Left cardiac atrium (tissue), 4 donors: ENCODE results near the gene TBC1D3B. TPM values are rescaled to one million over a fixed set of nuclear protein-coding genes. Genes with fewer than 3 reads are reported as not detected.
"Not testable (repeated sequence)": the region's sequence is repeated elsewhere in the genome, so short reads cannot be mapped to it uniquely, and the experiment has no call there.

ENCODE experiments used
- ATAC-seq, 2 donors: fragments of 200-7000 bp; cut with Tn5 transposase; one replicate each; pipeline ENCODE4 v1.9.1; 2020; ENCODE audit warnings: mild to moderate bottlenecking in 2 of 2, moderate library complexity in 2 of 2
- DNase-seq: peaks from one replicate; pipeline ENCODE4 v3.0.0-alpha.2; 2020
- intact Hi-C, 2 donors: fragments of 100-400 bp; cut with DNase I; formaldehyde crosslinking; loops; one replicate each; pipeline versions ENCODE4 v1.14.1 to v1.15.1; 2022 to 2023
- total RNA-seq, 2 donors: library from RNA; stranded (reverse); fragmentation: NEBNext Ultra II Directional; extraction: Animal tissue kit (Norgen Biotek cat#: 25700); gene quantifications; one replicate each; pipeline ENCODE4 v1.2.1, GENCODE V29; 2021
- donor health status: DM: no; HTN: yes; CAD: no.
- donor health status: DM: no; HTN: yes; CAD: no; lungs with severe emphysema.
- donor health status: DM: yes; HTN: yes; CAD: no.
- donor health status: Dilated cardiomyopathy.

The TBC1D3B gene
- total RNA-seq, 2 donors from 2014 or later = 2.2 to 3.9 TPM

GRCh38 chr17:36142235-36142634 is 34.2 kb downstream of the TBC1D3B start:
- intact Hi-C loops = no loop called here
- DNase-seq (no peak), ATAC-seq (no peak)

DNA sequence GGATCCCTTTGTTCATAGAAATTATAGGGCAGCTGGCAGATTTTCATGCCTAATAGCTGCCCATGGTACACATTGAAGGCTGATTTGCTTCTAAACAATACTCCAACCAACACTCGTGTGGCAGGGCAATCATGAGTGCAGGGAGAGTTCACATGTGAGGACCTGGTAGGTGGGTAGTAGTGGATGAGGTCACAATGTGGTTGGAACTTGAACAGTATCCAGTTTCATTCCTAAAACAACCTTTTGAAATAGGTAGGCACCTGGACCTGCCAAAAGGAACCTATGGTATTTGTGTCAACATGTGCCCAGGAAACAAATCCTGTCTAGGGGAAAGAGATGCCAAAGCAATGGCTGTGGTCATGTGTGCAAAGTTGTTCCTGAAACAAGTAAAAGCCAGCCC is 40.0 kb downstream of the TBC1D3B start:
- ATAC-seq = no peak
- intact Hi-C loops = no loop called here

DNA sequence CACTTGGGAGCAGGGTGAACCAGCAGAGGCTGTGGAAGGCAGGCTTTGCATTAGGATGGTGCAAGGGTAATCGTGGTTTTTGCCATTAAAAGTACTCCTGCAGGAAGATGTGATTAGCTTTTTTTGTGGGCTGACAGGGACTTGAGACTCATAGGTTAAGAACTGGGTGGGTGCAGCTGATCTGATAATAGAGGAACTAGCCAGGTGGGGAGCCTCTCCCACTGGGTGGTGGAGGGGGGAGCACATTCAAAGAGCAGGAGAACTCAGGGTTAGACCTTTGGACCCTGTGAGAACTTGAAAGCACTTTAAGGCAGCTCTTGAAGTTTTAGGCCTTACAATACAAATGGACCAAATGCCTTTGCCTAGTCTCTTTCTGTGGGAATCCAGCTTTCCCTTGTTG is 40.4 kb downstream of the TBC1D3B start:
- DNase-seq = no peak
- ATAC-seq = no peak
- intact Hi-C loops = no loop called here

More for the DNA sequence above, 40.0 kb downstream of the TBC1D3B start:
- no peak for DNase-seq

DNA sequence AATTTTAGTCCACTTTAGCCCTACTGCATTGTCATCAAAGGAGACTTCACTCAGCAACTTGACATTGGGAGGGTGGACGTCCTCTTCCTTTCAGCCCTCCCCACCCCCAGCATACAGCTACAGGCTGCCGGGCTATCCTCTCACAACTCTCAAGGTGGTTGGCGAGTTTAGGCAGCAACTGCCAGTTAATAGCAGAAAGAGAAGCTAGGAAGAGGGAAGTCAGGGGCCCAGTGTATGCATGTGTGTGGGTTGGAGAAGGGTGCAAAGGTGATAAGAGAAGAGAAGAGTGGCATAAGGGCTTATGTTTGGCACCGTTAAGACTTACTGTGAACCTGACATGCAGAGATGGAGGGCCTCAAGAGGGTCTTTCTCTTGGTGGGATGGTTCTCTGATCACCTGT is 41.0 kb downstream of the TBC1D3B start:
- intact Hi-C loops = no loop called here
- DNase-seq = no peak
- no peak for ATAC-seq

DNA sequence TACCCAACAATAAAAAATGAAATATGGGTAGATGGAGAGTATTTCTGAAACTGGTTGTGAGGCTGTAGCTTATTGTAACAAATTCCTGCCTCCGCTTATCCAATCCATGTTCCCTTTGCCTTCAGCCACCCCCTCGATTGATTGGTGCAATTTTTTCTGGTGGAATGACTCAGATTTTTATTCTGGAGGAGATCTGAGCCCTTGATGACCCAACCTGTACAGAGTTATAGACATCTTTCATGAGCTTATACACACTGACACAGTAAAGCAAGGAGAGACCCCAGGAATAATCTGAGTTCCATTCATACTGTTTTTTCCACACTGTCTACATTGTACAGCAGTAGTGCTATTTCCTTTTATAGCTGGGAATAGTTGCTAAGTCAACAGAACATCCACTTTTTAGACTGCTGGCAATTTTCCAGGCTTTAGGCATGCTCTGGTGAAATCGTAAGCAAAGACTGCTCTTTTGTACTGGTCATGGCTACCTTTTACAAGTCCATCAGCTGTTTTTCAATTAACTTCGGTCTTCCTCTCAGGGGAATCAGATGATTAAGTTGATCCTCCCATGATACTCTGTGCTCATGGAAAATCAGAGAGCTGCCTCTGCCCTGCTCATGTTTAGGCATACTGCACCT is 42.7 kb downstream of the TBC1D3B start:
- intact Hi-C loops = no loop called here
- no peak for ATAC-seq
- DNase-seq = no peak

- no peak for ATAC-seq
- DNase-seq = no peak
- intact Hi-C loops = no loop called here
Observed at GRCh38 chr17:36132421-36132831, 44.0 kb downstream of the TBC1D3B start.

GRCh38 chr17:36131931-36132330 is 44.5 kb downstream of the TBC1D3B start:
- no peak for DNase-seq

GRCh38 chr17:36131421-36131820 is 45.0 kb downstream of the TBC1D3B start:
- intact Hi-C loops = no loop called here
- ATAC-seq = no peak

More at GRCh38 chr17:36131931-36132330, 44.5 kb downstream of the TBC1D3B start:
- no peak for ATAC-seq
- intact Hi-C loops = no loop called here

DNA sequence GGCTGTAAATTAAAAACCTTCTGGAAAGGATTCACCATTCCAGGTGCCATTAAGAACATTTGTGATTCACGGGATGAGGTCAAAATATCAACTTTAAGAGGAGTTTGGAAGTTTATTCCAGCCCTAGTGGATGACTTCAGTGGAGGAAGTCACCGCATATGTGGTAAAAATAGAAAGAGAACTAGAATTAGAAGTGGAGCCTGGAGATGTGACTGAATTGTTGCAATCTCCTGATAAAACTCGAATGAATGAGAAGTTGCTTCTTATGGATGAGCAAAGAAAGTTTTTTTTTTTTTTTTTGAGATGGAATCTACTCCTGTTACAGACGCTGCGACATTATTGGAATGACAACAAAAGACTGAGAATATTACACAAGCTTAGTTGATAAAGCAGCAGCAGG is 46.1 kb downstream of the TBC1D3B start:
- DNase-seq = no peak
- intact Hi-C loops = no loop called here
- no peak for ATAC-seq

More at GRCh38 chr17:36131421-36131820, 45.0 kb downstream of the TBC1D3B start:
- no peak for DNase-seq

DNA sequence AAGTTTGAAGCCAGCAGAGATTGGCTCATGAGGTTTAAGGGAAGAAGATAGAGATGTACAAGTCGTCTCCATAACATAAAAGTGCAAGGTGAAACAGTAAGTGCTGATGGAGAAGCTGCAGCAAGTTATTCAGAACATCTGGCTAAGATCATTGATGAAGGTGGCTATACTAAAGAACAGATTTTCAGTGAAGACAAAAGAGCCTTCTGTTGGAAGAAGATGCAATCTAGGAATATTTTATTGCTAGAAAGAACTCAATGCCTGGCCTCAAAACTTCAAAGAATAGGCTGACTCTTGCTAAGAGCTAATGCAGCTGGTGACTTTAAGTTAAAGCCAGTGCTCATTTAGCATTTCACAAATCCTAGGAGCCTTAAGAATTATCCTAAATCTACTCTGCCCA is 46.8 kb downstream of the TBC1D3B start:
- intact Hi-C loops = no loop called here
- ATAC-seq = no peak
- no peak for DNase-seq

DNA sequence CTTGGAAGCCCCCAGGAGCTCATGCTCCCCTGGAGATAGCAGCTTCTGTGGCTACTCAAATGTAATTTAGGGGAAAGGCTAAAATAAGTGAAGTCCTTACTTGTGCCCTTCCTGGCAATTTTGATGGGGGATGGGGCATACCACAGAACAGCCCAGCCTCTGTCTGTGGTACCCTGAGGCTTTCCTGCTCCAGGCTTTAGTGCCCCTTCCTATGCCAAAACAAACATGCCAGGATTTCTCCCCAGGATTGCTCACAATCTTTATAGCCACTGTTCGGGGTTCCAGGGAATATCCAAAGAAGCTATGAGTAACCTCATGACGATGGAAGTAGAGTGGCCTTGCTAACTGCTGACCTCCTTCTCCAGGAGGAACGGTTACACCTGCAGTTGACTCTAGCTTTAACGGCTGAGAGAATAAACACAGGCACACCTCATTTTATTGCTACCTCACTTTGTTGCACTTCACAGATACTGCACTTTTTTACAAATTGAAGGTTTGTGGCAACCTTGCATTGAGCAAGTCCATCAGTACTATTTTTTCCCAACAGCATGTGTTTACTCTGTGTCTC is 47.9 kb downstream of the TBC1D3B start:
- ATAC-seq (no peak), DNase-seq (no peak)
- intact Hi-C loops = no loop called here

GRCh38 chr17:36127911-36128310 is 48.5 kb downstream of the TBC1D3B start:
- intact Hi-C loops = no loop called here
- ATAC-seq (peak in 1 of 2 donors; percentile 14), DNase-seq (no peak)

- DNase-seq (no peak), ATAC-seq (no peak)
- intact Hi-C loops = no loop called here
Observed at GRCh38 chr17:36127199-36127893, 49.1 kb downstream of the TBC1D3B start.

- intact Hi-C loops = no loop called here
- DNase-seq (no peak), ATAC-seq (no peak)
Observed at GRCh38 chr17:36124879-36125824, 51.3 kb downstream of the TBC1D3B start.

GRCh38 chr17:36123431-36123830 is 53.0 kb downstream of the TBC1D3B start:
- intact Hi-C loops = no loop called here
- DNase-seq = no peak
- no peak for ATAC-seq

DNA sequence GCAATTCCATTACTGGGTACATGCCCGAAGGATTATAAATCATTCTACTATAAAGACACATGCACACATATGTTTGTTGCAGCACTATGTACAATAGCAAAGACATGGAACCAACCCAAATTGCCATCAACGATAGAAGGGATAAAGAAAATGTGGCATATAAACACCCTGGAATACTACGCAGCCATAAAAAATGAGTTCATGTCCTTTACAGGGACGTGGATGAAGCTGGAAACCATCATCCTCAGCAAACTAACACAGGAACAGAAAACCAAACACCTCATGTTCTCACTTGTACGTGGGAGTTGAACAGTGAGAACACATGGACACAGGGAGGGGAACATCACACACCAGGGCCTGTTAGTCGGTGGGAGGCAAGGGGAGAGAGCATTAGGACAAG is 55.3 kb downstream of the TBC1D3B start:
- ATAC-seq, DNase-seq, intact Hi-C loops: not testable (repeated sequence)

GRCh38 chr17:36120221-36120620 is 56.2 kb downstream of the TBC1D3B start:
- no peak for DNase-seq
- intact Hi-C loops = no loop called here
- no peak for ATAC-seq

- intact Hi-C loops = no loop called here
- no peak for ATAC-seq
- DNase-seq = no peak
Observed at GRCh38 chr17:36118477-36119353, 57.7 kb downstream of the TBC1D3B start.
